ENCODE results near the gene UBE2E2.

DNA sequence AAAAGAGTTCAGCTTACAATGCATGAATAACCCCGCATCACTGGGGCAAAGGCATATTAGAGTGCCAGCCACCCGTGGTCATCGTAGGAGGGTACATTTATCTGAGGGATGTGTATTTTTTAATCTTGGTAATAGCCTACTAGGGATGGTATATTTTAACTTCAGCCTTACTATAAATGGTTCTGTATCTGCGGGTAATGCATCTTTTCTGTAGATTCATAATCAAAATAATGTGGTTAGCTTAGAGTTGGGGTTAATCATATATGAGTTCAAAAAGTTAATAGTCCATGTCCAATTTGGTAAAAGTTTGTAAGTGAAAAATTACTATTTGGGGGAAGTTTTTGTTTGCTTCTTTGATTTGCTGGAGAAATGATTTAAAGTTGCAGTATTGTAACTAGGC lies 339.0 kb downstream of the UBE2E2 start:
- TF ChIP-seq ZNF70 (CRISPR knock-in tag; IDR thresholded peaks at IDR 0.05) (no peak), PPARA (CRISPR knock-in tag; IDR thresholded peaks at IDR 0.05; ENCODE audit: borderline replicate concordance) (no peak), BACH2 (CRISPR knock-in tag; IDR thresholded peaks at IDR 0.05; ENCODE audit: borderline replicate concordance) (no peak), ZFP3 (CRISPR knock-in tag; IDR thresholded peaks at IDR 0.05) (no peak), RARB (CRISPR knock-in tag; IDR thresholded peaks at IDR 0.05) (no peak), TCF4 (CRISPR knock-in tag; IDR thresholded peaks at IDR 0.05; ENCODE audit: borderline replicate concordance) (no peak), ZNF565 (CRISPR knock-in tag; conservative IDR thresholded peaks at IDR 0.05; ENCODE audit: low read depth) (no peak), ZNF8 (CRISPR knock-in tag; IDR thresholded peaks at IDR 0.05) (no peak), GLIS3 (CRISPR knock-in tag; IDR thresholded peaks at IDR 0.05) (no peak), ZC3H10 (CRISPR knock-in tag; IDR thresholded peaks at IDR 0.05) (no peak), CSDC2 (CRISPR knock-in tag; IDR thresholded peaks at IDR 0.05) (no peak)
- TF ChIP-seq, protein P1, sequence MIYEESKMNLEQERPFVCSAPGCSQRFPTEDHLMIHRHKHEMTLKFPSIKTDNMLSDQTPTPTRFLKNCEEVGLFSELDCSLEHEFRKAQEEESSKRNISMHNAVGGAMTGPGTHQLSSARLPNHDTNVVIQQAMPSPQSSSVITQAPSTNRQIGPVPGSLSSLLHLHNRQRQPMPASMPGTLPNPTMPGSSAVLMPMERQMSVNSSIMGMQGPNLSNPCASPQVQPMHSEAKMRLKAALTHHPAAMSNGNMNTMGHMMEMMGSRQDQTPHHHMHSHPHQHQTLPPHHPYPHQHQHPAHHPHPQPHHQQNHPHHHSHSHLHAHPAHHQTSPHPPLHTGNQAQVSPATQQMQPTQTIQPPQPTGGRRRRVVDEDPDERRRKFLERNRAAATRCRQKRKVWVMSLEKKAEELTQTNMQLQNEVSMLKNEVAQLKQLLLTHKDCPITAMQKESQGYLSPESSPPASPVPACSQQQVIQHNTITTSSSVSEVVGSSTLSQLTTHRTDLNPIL (CRISPR knock-in tag; IDR thresholded peaks at IDR 0.05; ENCODE audit: low read depth): no peak
- TF ChIP-seq, protein P2, sequence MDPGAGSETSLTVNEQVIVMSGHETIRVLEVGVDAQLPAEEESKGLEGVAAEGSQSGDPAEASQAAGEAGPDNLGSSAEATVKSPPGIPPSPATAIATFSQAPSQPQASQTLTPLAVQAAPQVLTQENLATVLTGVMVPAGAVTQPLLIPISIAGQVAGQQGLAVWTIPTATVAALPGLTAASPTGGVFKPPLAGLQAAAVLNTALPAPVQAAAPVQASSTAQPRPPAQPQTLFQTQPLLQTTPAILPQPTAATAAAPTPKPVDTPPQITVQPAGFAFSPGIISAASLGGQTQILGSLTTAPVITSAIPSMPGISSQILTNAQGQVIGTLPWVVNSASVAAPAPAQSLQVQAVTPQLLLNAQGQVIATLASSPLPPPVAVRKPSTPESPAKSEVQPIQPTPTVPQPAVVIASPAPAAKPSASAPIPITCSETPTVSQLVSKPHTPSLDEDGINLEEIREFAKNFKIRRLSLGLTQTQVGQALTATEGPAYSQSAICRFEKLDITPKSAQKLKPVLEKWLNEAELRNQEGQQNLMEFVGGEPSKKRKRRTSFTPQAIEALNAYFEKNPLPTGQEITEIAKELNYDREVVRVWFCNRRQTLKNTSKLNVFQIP (CRISPR knock-in tag; IDR thresholded peaks at IDR 0.05; ENCODE audit: borderline replicate concordance, low read depth): no peak
- TF ChIP-seq, protein P3, sequence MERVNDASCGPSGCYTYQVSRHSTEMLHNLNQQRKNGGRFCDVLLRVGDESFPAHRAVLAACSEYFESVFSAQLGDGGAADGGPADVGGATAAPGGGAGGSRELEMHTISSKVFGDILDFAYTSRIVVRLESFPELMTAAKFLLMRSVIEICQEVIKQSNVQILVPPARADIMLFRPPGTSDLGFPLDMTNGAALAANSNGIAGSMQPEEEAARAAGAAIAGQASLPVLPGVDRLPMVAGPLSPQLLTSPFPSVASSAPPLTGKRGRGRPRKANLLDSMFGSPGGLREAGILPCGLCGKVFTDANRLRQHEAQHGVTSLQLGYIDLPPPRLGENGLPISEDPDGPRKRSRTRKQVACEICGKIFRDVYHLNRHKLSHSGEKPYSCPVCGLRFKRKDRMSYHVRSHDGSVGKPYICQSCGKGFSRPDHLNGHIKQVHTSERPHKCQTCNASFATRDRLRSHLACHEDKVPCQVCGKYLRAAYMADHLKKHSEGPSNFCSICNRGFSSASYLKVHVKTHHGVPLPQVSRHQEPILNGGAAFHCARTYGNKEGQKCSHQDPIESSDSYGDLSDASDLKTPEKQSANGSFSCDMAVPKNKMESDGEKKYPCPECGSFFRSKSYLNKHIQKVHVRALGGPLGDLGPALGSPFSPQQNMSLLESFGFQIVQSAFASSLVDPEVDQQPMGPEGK (CRISPR knock-in tag; IDR thresholded peaks at IDR 0.05; ENCODE audit: borderline replicate concordance): no peak
